Naive thymus-derived CD8-positive, alpha-beta T cell (primary cell): ENCODE measurements around the gene DIS3L2. TPM values are rescaled to one million over a fixed set of nuclear protein-coding genes. Genes with fewer than 3 reads are reported as not detected.
A peak's percentile ranks its signal among the peaks of the same experiment; 100 is the strongest.

Experiments used
- ATAC-seq, 2 donors: fragments of 150-1000 bp; cut with Tn5 transposase in 1 of 2; sonication (Bioruptor Pico), chemical (Tn5 transposase) in 1 of 2; 1 replicate in 1 of 2; 2 replicates in 1 of 2; pipeline ENCODE4 v1.10.0; 2021; ENCODE audit warnings: mild to moderate bottlenecking in 2 of 2, moderate library complexity in 2 of 2
- POLR2A ChIA-PET: fragments of 350-600 bp; sonication (Branson Sonifier 250); formaldehyde crosslinking; loops from one replicate; lab custom pipeline; 2021; ENCODE audit warnings: antibody characterized with exemption; lab: Charles Lee
- DNase-seq, 10 donors: peaks; one replicate each; pipeline versions ENCODE4 v3.0.0 to v3.0.0-alpha.2; 2020 to 2022
- H3K27ac Mint-ChIP-seq, 10 donors: one replicate each; pipeline ENCODE4 v1.8.0; 2020 to 2022; ENCODE audit warnings: mild to moderate bottlenecking in 10 of 10, mixed read lengths in 10 of 10, moderate library complexity in 4 of 10, inconsistent platforms in 1 of 10
- H3K27me3 Mint-ChIP-seq, 5 donors: one replicate each; pipeline ENCODE4 v1.8.0; 2021 to 2022; ENCODE audit warnings: mixed read lengths in 5 of 5
- H3K36me3 Mint-ChIP-seq, 3 donors: one replicate each; pipeline ENCODE4 v1.8.0; 2020 to 2022; ENCODE audit warnings: mixed read lengths in 3 of 3, mild to moderate bottlenecking in 2 of 3, inconsistent platforms in 1 of 3
- H3K4me1 Mint-ChIP-seq, 4 donors: one replicate each; pipeline ENCODE4 v1.8.0; 2021 to 2022; ENCODE audit warnings: mixed read lengths in 4 of 4
- H3K4me3 Mint-ChIP-seq, 10 donors: one replicate each; pipeline ENCODE4 v1.8.0; 2020 to 2022; ENCODE audit warnings: mild to moderate bottlenecking in 10 of 10, mixed read lengths in 10 of 10, moderate library complexity in 6 of 10, inconsistent platforms in 1 of 10
- H3K9me3 Mint-ChIP-seq, 9 donors: one replicate each; pipeline ENCODE4 v1.8.0; 2020 to 2022; ENCODE audit warnings: mixed read lengths in 9 of 9, mild to moderate bottlenecking in 3 of 9, inconsistent platforms in 1 of 9, moderate library complexity in 1 of 9
- polyA plus RNA-seq, 3 donors: library from polyadenylated mRNA; unstranded; fragments of 300-500 nt; fragmentation: Illumina TruSeq; gene quantifications; one replicate each; pipeline ENCODE4 v1.2.3, GENCODE V29; 2021
- total RNA-seq, 8 experiments: library from RNA in 2 of 8; stranded (reverse) in 2 of 8; gene quantifications; one replicate each; pipeline ENCODE4 v1.2.3 and lab custom pipeline; 2021 to 2026

The DIS3L2 gene
- total and polyA plus RNA-seq, 5 experiments from 2014 or later, result 12.5 to 59.1 (median 17.2) TPM

DNA sequence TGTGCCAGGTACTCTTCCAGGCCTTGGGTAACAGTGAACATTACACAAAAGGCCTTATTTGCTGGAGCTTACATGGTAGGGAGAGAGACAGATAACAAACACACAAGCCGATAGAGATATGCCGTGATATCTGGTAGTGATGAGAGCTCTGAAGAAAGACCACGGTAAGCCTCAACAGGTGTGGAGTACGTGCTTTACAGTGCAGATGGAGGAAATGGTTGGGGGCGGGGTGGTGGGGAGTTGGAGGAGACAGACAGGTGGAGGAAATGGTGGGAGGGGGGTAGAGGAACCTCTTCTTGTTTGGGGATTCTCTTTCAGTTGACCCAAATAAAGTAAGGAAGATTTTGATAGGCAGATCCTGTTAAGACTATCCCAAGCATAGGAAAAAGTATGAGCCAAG, 276.0 kb downstream of the DIS3L2 start:
- H3K36me3 Mint-ChIP-seq, result peaks cover 0 to 32% (median 14%) of the 10 kb centered on the region in 3 donors
- H3K9me3 Mint-ChIP-seq, result no peaks in the 10 kb centered on the region
- POLR2A ChIA-PET, result no interaction called here
- peak in 1 of 2 donors; percentile 79 for ATAC-seq
- peaks cover 15 to 43% (median 20%) of the 10 kb centered on the region in 4 donors for H3K4me1 Mint-ChIP-seq
- H3K27me3 Mint-ChIP-seq, result no peaks in the 10 kb centered on the region
- H3K27ac Mint-ChIP-seq, result peak overlapping the region in 8 of 10 donors; percentile 17 to 77 (median 60)
- H3K4me3 Mint-ChIP-seq, result peak overlapping the region in 8 of 10 donors; percentile 5 to 61 (median 52)
- DNase-seq, result peak in 4 of 10 donors; percentile 2 to 31 (median 12)

DNA sequence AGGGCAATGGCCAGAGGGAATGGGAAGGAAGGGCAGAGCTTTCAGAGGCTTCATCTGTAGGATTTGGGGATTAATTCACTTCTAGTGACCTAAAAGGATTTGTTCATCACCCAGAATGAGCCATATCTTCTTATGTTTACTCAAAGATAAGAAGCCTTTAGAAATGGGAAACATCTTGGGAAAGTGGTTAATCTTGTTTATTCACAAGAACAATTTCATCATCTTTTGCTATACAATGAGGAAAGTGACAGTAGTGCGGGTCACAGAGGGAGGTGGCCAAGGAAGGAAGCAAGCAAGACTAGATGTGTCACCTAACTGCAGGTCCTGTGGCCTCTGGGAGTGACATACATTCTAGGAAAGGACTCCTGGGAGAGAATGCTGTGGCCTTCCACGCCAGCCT, 276.6 kb downstream of the DIS3L2 start:
- POLR2A ChIA-PET, result no interaction called here
- Mint-ChIP-seq H3K36me3 (peaks cover 0 to 32% (median 14%) of the 10 kb centered on the region in 3 donors), H3K27me3 (no peaks in the 10 kb centered on the region), H3K4me1 (peaks cover 12 to 39% (median 19%) of the 10 kb centered on the region in 4 donors), H3K27ac (peak overlapping the region in 6 of 10 donors; percentile 17 to 83 (median 64)), H3K9me3 (no peaks in the 10 kb centered on the region), H3K4me3 (peak overlapping the region in 1 of 10 donors; percentile 61)
- DNase-seq (no peak), ATAC-seq (no peak)

DNA sequence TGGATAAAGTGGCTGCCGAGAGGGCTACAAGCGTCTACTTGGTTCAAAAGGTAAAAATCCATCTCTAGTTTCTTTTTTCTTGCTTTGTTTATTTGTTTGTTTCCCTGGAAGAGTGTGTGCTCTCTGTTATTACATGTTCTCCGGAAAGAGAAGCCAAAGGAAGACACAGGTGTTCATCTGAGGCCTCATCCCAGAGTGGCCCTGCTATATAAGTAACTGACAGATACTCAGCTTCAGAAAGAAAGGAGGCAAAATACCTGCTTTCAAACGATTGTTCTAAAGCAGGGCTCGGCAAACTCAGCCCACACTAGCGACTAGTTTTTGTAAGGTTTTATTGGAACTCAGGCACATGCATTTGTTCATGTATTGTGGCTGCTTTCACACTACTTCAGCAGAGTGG, 277.1 kb downstream of the DIS3L2 start:
- POLR2A ChIA-PET, result no interaction called here
- peak overlapping the region in 5 of 10 donors; percentile 17 to 66 (median 35) for H3K27ac Mint-ChIP-seq

DNA sequence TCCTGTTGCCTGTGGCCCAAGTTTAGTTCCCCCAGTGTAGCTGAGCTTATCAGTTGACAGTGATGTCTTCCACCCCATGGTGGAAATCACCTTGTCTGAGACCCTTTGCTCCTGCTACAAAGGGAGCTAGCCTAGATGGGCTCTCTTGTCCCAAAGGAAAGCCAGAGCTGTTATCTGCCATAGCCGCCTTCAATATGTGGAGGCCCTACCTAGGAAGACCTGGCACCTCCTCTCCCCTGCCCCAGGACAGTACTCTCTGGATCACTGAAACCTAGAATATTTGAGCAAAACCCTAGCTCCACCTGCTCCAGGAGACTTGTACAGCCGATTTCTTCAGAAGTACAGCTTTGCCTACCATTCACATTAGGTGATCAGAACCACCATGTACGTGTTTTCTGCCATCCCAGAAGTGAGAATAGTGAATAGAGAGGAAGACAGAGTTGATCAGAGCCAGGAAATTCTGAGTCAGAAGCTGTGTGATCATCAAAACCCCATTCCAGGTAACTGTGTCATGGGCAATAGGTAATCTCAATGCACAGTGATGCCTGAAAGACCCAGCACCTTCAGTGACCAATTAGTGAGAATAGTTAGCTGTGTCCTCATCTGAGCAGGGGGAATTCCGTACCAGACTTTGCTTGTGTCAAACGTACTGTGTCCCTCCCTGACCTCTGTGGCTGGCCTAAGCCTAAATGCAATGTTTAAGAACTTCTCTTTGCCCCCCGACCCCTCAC, 278.6 kb downstream of the DIS3L2 start:
- POLR2A ChIA-PET, result interaction anchor here (1.0 kb wide), 1 partner anchor 9 kb away, joined by 4 read pairs; no protein-coding TSS in a partner anchor

More for the DNA sequence above, 277.1 kb downstream of the DIS3L2 start:
- H3K9me3 Mint-ChIP-seq, result no peaks in the 10 kb centered on the region
- H3K4me3 Mint-ChIP-seq, result no peak overlapping the region
- peaks cover 0 to 32% (median 14%) of the 10 kb centered on the region in 3 donors for H3K36me3 Mint-ChIP-seq
- peaks cover 12 to 39% (median 19%) of the 10 kb centered on the region in 4 donors for H3K4me1 Mint-ChIP-seq
- H3K27me3 Mint-ChIP-seq, result no peaks in the 10 kb centered on the region
- no peak for ATAC-seq
- DNase-seq, result no peak

DNA sequence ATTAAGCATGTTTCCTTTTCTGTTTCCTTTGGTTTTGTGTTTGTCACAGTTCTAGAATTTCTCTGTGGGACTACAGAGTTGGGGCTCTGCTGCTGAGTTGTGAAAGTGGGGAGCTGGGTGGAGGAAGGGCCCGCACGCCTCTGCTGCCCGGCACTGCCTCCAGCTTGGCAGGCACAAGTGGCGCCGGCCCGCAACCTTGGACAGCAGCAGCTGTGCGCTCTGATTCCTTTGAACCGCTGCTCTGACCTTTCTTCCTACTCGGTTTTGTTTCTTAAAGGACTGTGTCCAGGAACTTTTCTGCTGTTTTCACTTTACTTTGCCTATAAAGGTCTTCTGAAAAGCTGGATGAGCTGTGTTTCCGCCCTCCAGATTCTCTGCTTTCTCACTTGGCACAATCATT, 279.4 kb downstream of the DIS3L2 start:
- POLR2A ChIA-PET, result no interaction called here
- DNase-seq (no peak), ATAC-seq (no peak)
- no peaks in the 10 kb centered on the region for H3K9me3 Mint-ChIP-seq
- peaks cover 0 to 32% (median 14%) of the 10 kb centered on the region in 3 donors for H3K36me3 Mint-ChIP-seq
- H3K4me1 Mint-ChIP-seq, result peaks cover 12 to 28% (median 19%) of the 10 kb centered on the region in 4 donors
- H3K27ac Mint-ChIP-seq, result peak overlapping the region in 3 of 10 donors; percentile 22 to 58 (median 31)
- H3K4me3 Mint-ChIP-seq, result no peak overlapping the region
- no peaks in the 10 kb centered on the region for H3K27me3 Mint-ChIP-seq

More for the DNA sequence above, 278.6 kb downstream of the DIS3L2 start:
- peak overlapping the region in 2 of 10 donors; percentile 22 to 41 for H3K27ac Mint-ChIP-seq
- ATAC-seq (no peak), DNase-seq (no peak)
- no peaks in the 10 kb centered on the region for H3K27me3 Mint-ChIP-seq
- peaks cover 0 to 32% (median 14%) of the 10 kb centered on the region in 3 donors for H3K36me3 Mint-ChIP-seq
- peaks cover 12 to 31% (median 19%) of the 10 kb centered on the region in 4 donors for H3K4me1 Mint-ChIP-seq
- no peak overlapping the region for H3K4me3 Mint-ChIP-seq
- no peaks in the 10 kb centered on the region for H3K9me3 Mint-ChIP-seq

DNA sequence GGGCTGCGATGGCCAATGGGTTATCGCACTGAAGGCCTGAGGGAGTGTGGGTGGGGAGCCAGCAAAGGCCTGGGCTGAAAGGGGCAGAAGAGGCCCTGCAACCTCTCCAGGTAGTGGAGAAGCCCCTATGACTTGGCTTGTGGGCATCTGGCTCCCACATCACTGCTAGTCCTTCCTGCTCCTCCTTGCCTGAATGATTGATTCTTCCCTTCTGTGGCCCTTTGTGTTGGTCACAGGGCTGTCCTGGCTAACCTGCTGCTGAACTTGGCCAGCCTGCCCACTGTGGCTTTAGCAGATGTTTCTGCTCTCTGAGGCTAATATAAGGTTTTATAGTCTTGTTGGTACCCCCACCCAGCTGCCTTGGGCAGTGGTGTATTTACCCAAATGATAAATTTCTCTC, 280.8 kb downstream of the DIS3L2 start:
- H3K36me3 Mint-ChIP-seq, result peaks cover 0 to 34% (median 17%) of the 10 kb centered on the region in 3 donors
- no peak for DNase-seq
- peaks cover 7 to 17% (median 13%) of the 10 kb centered on the region in 4 donors for H3K4me1 Mint-ChIP-seq
- H3K4me3 Mint-ChIP-seq, result no peak overlapping the region
- H3K9me3 Mint-ChIP-seq, result no peaks in the 10 kb centered on the region
- POLR2A ChIA-PET, result no interaction called here
- peak overlapping the region in 1 of 10 donors; percentile 18 for H3K27ac Mint-ChIP-seq
- H3K27me3 Mint-ChIP-seq, result no peaks in the 10 kb centered on the region
- no peak for ATAC-seq

DNA sequence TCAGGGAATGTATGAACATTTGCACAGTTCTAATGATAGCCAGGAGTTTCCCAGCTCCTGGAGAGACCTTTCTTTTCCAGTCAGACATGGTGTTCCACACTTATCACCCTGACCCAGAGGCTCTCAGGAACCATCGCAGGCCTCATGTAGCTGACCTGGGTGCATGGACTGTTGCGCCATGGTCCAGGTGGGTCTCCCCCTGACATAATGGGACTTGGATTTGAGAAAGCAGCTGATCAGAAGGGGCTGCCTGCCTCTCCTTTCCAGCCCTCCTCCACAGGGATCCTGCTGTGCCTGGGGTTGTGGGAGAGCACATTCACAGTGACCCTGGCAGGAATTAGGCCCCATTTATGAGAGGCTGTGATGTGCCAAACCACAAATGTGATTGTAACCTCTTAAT, 283.6 kb downstream of the DIS3L2 start:
- peaks cover 0 to 2% (median 0%) of the 10 kb centered on the region in 4 donors for H3K4me1 Mint-ChIP-seq
- DNase-seq (no peak), ATAC-seq (no peak)
- no peaks in the 10 kb centered on the region for H3K9me3 Mint-ChIP-seq
- H3K27me3 Mint-ChIP-seq, result no peaks in the 10 kb centered on the region
- POLR2A ChIA-PET, result no interaction called here
- no peak overlapping the region for H3K27ac Mint-ChIP-seq
- no peak overlapping the region for H3K4me3 Mint-ChIP-seq
- H3K36me3 Mint-ChIP-seq, result peaks cover 0 to 26% (median 14%) of the 10 kb centered on the region in 3 donors

DNA sequence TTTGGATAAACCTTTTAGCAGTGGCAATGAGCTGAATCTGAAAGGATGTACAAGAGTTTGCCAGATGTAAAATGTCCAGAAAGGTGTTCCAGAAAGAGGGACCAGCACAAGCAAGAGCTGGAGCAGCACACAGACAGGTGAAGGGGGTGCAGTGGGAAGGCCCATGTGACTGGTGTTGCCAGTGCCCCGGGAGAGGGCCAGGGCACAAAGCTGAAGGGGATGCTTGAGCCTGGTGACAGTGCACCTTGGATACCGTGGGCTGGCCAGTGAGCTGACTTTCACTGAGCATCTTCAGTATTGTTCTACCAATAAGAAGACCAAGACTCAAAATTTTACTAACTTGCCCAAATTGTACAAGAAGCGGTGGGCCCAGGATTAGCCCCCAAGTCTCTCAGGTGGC, 284.7 kb downstream of the DIS3L2 start:
- Mint-ChIP-seq H3K27me3 (no peaks in the 10 kb centered on the region), H3K4me1 (peaks cover 0 to 1% (median 0%) of the 10 kb centered on the region in 4 donors), H3K4me3 (no peak overlapping the region), H3K9me3 (no peaks in the 10 kb centered on the region), H3K36me3 (peaks cover 10 to 28% (median 11%) of the 10 kb centered on the region in 3 donors), H3K27ac (peak overlapping the region in 1 of 10 donors; percentile 68)
- DNase-seq (no peak), ATAC-seq (no peak)
- POLR2A ChIA-PET, result no interaction called here

DNA sequence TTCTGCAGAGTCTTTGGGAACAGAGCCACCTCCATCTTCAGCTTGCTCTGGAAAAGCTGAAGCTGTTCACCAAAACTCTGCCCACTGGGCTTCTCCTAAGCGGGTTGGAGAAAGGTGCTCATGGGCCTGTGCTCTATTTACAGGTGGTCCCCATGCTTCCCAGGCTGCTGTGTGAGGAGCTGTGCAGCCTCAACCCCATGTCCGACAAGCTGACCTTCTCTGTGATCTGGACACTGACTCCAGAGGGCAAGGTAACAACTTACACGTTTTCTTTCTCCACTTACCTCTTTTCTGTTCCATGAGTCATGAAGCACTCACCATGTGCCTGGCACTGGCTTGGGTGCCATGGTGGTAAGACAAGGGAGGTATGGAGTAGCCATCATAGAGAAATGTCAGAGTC, 287.6 kb downstream of the DIS3L2 start:
- Mint-ChIP-seq H3K27me3 (no peaks in the 10 kb centered on the region), H3K4me1 (peaks cover 0 to 1% (median 0%) of the 10 kb centered on the region in 4 donors), H3K4me3 (no peak overlapping the region), H3K36me3 (peaks cover 11 to 44% (median 25%) of the 10 kb centered on the region in 3 donors), H3K9me3 (no peaks in the 10 kb centered on the region), H3K27ac (peak overlapping the region in 2 of 10 donors; percentile 5 to 21)
- ATAC-seq (no peak), DNase-seq (no peak)
- POLR2A ChIA-PET, result no interaction called here

DNA sequence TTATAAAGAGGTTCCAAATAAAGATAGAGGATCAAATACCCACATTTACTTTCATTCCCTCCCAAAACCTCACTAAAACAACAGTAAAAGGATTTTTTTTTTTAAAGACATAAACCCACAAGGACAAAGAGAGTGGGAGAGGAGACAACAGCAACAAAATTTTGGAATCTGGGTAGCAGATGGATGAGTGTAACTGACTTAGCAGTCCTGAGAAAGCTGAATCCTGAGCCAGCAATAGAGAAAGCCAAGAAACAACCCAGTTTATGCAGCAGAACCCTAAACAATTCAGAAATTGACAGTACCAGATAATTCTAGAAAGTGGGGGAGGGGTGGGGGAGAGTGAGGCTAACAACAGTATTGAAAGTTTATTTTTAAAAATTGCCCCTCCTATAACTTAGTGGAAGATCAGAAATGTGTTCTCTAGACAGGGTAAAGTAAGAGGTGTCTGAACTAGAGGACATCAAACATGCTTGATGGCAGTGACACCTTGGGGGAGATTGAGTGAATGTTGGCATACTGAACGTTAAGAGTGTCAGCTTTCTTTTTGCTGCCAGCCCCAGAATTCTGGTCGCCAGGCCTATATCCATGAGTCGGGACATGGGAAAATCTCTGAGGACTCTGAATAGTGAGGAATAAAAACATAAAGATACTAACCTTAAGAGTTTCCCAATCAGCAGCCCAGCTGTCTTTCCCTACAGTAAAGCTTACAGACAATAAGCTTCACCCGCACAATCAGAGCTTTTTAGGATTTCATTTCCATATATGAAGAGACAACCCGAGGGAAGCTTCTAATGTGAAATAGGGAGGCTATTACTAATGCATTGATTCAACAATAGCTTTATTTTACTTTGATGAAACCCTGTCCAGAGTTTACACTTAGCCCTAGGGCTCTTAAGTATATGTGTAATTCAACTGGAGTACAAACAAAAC, 289.0 kb downstream of the DIS3L2 start:
- Mint-ChIP-seq H3K9me3 (no peaks in the 10 kb centered on the region), H3K27me3 (no peaks in the 10 kb centered on the region), H3K4me1 (peaks cover 0 to 3% (median under 1%) of the 10 kb centered on the region in 4 donors), H3K36me3 (peaks cover 11 to 44% (median 25%) of the 10 kb centered on the region in 3 donors), H3K4me3 (no peak overlapping the region), H3K27ac (peak overlapping the region in 2 of 10 donors; percentile 55 to 69)
- POLR2A ChIA-PET, result no interaction called here
- DNase-seq, result no peak
- ATAC-seq, result no peak

DNA sequence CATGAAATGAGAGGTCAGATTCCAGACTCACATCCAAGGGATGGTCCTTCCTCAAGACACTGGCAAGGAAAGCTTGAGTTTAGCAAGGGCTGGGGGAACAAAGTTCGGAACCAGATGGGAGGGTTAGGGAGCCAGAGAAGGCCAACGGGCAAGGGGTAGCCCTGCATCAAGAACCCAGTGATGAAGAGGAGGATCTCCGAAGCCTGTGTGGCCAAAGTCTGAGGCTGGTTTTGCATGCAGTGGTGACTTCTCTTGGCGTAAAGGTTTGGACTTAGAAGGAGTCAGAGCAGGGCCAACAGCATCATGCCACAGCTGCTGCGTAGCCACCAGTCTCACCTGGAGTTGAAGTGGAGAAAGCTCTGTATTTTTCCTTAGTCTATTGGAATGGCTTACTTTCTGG, 293.5 kb downstream of the DIS3L2 start:
- DNase-seq (no peak), ATAC-seq (no peak)
- no peak overlapping the region for H3K4me3 Mint-ChIP-seq
- H3K36me3 Mint-ChIP-seq, result peaks cover 11 to 51% (median 21%) of the 10 kb centered on the region in 3 donors
- H3K4me1 Mint-ChIP-seq, result peaks cover 0 to 15% (median 1%) of the 10 kb centered on the region in 4 donors
- H3K9me3 Mint-ChIP-seq, result no peaks in the 10 kb centered on the region
- POLR2A ChIA-PET, result no interaction called here
- H3K27me3 Mint-ChIP-seq, result no peaks in the 10 kb centered on the region
- H3K27ac Mint-ChIP-seq, result peak overlapping the region in 2 of 10 donors; percentile 18 to 74

DNA sequence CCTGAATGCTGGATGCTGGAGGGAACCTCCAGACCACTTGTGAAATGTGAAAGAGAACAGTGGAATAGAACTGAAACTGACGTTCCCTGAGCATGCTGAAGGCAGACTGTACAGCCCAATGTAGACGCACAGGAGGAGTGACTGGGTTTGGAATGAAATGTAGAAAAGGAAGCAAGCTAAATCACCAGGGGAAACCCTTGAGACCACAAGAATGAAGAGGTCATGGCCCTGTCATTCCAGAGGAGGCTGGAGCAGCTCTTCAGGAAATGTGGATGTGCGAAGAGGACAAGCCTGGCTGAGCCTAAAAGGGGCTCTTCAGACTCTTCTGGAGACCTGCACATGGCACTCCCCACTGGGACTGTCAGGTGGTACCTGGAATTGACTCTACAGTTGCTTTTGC, 298.6 kb downstream of the DIS3L2 start:
- ATAC-seq (no peak), DNase-seq (no peak)
- no peaks in the 10 kb centered on the region for H3K9me3 Mint-ChIP-seq
- H3K4me3 Mint-ChIP-seq, result no peak overlapping the region
- H3K27me3 Mint-ChIP-seq, result no peaks in the 10 kb centered on the region
- POLR2A ChIA-PET, result no interaction called here
- peak overlapping the region in 1 of 10 donors; percentile 20 for H3K27ac Mint-ChIP-seq
- peaks cover 0 to 21% (median 1%) of the 10 kb centered on the region in 4 donors for H3K4me1 Mint-ChIP-seq
- H3K36me3 Mint-ChIP-seq, result peaks cover 0 to 66% (median 28%) of the 10 kb centered on the region in 3 donors
